ENCODE measurements around the gene MVB12B. TPM values are rescaled to one million over a fixed set of nuclear protein-coding genes. Genes with fewer than 3 reads are reported as not detected.
"Not testable (repeated sequence)": the region's sequence is repeated elsewhere in the genome, so short reads cannot be mapped to it uniquely, and the experiment has no call there.

Gene MVB12B
- total RNA-seq, 1 donor from 2014 or later, result 20.2 TPM

DNA sequence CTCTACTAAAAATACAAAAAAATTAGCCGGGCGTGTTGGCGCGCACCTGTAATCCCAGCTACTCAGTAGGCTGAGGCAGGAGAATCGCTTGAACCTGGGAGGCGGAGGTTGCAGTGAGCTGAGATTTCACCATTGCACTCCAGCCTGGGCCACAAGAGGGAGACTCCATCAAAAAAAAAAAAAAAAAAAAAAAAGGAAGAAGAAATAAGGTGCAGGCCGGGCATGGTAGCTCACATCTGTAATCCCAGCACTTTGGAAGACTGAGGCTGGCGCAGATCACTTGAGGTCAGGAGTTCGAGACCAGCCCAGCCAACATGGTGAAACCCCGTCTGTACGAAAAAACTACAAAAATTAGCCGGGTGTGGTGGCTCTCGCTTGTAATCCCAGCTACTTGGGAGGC is 228.8 kb downstream of the MVB12B start:
- not testable (repeated sequence) for DNase-seq (ENCODE audit: extremely low spot score, unreplicated experiment); H3K4me1 Mint-ChIP-seq (ENCODE audit: unreplicated experiment); H3K4me3 Mint-ChIP-seq (ENCODE audit: unreplicated experiment); H3K27ac Mint-ChIP-seq (ENCODE audit: unreplicated experiment); H3K36me3 Mint-ChIP-seq (ENCODE audit: unreplicated experiment); H3K9me3 Mint-ChIP-seq (ENCODE audit: unreplicated experiment)
- H3K27me3 Mint-ChIP-seq (ENCODE audit: unreplicated experiment), result peaks cover 21% of the 10 kb centered on the region
- TF ChIP-seq CTCF (IDR thresholded peaks at IDR 0.05), result peak; percentile 41

Data from osteocyte (in vitro differentiated cells).